IPS-NIHi11 (cell line): Measurements from ENCODE around the gene GGTLC3.
"Not testable (repeated sequence)": the region's sequence is repeated elsewhere in the genome, so short reads cannot be mapped to it uniquely, and the experiment has no call there.

Source experiments
- DNase-seq: peaks from one replicate; pipeline ENCODE4 v3.0.0; 2012; ENCODE audit warnings: mixed read lengths, low spot score

The GGTLC3 gene

GRCh38 chr22:18518061-18518460, at the start of gene GGTLC3:
Gene GGTLC3, minus strand, starts transcription at chr22:18518161. Its CDS starts 264 bp downstream, at chr22:18517897.
- not testable (repeated sequence) for DNase-seq

DNA sequence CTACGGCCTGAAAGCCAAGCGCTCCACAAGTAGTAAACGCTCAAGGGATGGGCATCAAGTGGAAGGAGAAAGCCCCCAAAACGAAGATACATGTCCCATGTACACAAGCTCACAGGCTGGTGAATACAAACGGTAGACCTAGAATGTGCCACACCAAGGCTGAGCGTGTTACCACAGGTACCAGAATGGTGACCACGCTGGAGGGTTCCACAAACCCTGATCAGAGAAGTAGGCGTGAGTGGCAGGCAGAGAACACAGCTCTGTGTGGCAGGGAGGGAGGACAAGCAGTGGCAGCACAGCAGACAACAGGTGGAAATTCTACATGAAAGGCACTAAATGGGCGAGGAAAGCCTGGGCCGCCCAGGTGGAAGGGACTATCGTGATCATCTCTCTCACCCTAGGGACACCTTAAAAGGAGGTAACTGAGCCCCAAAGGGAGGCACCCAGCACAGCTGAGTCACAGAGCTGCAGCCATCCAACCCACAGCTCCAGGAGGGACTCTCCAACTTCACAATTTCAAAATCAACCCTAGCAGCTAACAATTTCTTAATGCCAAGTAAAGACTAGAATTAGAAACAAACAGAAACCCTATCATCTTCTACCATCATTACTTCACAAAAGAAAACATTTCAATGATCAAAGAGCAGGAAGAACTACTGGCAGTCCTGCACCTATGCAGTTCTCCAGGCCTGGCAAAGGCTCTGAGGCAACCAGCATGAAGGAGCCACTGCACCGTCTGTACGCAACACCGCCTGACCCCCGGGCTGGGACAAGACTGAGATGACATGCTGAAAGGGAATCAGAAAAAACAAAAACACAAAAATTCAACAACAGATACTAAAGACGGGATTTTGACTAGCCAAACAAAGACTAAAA, 42.4 kb upstream of the GGTLC3 start:
- DNase-seq: not testable (repeated sequence)

DNA sequence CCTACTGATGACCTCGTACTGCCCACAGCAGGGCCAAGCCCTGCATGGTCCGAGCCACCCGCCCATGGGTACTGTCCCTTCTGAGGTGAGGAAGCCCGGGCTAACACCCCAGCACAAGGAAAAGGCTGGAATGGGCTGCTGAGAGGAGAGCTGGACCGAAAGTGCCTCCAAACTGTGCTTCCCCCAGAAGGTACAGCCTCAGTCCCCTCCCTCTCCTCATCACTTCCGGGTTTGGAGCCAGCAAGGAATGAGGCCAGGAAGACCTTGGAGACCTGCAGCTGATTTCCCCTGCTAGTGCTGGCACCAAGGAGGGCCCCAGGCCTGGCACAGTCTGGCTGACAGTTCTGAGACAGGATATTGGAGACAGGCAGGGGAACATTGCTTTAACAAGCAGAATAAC, 41.0 kb upstream of the GGTLC3 start:
- not testable (repeated sequence) for DNase-seq

DNA sequence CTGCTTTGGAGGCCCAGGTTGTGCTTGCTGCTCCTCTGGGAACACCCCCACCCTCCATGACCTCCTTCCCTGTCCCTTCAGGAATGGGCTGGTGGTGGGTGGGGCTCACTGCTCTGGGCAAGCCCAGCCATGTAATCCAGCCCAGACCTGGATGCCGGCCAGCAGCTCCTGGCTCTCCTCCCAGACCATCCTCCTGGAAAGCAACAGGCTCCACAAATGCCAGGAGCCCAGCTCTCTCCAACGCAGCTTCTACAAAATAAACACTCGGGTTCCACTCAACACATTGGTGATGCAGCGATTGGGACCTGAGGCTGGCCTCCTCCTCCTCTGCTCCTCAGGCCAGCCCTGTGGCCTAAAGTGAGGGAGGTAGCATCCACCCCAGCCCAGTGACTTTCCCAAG, 40.6 kb upstream of the GGTLC3 start:
- DNase-seq: not testable (repeated sequence)

- not testable (repeated sequence) for DNase-seq
Measured at GRCh38 chr22:18554280-18555256, 36.6 kb upstream of the GGTLC3 start.

GRCh38 chr22:18552839-18553597, 35.1 kb upstream of the GGTLC3 start:
- DNase-seq: not testable (repeated sequence)

- not testable (repeated sequence) for DNase-seq
Measured at GRCh38 chr22:18551046-18551445, 33.1 kb upstream of the GGTLC3 start.

GRCh38 chr22:18549458-18550179, 31.7 kb upstream of the GGTLC3 start:
- not testable (repeated sequence) for DNase-seq

DNA sequence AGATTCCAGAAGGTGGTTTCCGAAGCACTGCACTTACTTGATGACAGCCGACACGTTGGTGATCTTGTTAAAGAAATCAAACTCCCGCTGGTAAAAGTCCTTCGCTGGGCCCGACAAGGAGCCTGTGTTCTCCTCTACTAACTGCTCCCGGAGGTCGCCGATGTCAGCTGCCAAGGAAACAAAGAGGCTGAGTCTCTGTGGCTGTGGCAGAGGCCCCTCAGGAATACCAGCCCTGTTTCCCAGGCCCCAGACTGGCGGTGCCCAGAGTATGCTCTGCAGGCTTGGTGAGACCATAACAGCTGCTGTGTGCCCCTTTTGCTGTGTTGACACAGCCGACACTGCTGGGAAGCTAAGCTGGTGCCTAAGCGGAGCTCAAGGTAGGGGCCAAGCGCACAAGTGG, 26.7 kb upstream of the GGTLC3 start:
- not testable (repeated sequence) for DNase-seq

GRCh38 chr22:18543400-18543799, 25.4 kb upstream of the GGTLC3 start:
- not testable (repeated sequence) for DNase-seq

DNA sequence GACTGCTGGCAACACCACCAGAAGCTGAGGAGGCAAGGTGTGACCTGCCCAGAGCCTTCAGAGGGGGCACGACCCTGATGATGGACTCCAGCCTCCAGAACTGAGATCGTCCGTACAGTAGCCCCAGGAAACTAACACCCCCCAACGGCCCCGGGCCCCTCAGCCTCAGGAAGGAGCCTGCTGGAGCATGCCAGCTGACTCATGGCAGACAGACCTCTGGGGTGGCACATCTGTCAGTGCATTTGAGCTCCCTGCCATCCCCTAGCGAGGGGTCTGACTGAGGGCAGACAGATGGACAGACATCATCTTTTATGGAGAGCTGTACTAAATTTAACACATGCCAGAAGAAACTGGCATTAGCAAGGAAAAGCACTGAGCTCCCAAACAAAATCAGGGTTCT, 22.0 kb upstream of the GGTLC3 start:
- DNase-seq: not testable (repeated sequence)

DNA sequence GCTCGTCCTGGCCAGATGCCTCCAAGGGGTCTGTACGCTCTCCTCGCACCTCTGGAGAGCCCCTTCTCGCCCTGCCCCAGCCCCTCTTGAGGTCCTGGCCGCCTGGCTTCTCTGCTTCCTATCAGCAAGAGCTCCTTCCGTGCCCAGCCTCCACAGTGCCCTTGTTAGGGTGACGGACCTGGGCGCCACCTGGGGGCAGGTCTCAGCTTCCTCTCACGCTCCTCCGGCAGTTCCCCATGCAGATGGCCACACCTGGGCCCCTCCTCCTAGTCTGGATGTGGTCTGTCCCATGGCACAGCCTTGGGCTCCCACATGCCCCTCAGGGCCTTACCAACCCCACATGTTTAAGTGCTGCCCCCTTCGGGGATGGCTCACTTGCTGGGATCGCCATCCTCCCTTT, 16.4 kb upstream of the GGTLC3 start:
- DNase-seq: not testable (repeated sequence)

DNA sequence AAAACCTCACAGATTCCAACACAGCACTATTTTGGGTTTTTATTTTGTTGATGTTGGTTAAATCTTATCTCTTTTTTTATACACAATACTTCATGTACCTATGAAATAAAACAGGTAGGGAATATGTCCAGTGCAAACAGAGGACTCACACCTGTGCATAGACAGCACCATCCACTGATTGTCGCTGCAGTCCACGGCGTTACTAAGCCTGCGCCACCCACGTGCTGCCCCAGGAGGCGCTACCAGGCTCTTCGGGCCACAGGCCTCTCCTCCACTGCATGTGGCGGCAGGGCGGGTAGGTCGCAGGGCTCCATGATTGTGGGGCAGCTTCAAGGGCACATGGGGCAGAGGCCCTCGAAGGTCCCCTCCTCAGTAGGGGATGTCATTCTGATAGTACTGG, 15.7 kb upstream of the GGTLC3 start:
- DNase-seq: not testable (repeated sequence)

- not testable (repeated sequence) for DNase-seq
Measured at GRCh38 chr22:18529416-18530145, 11.6 kb upstream of the GGTLC3 start.

- DNase-seq: not testable (repeated sequence)
Measured at GRCh38 chr22:18528597-18529415, 10.8 kb upstream of the GGTLC3 start.

DNA sequence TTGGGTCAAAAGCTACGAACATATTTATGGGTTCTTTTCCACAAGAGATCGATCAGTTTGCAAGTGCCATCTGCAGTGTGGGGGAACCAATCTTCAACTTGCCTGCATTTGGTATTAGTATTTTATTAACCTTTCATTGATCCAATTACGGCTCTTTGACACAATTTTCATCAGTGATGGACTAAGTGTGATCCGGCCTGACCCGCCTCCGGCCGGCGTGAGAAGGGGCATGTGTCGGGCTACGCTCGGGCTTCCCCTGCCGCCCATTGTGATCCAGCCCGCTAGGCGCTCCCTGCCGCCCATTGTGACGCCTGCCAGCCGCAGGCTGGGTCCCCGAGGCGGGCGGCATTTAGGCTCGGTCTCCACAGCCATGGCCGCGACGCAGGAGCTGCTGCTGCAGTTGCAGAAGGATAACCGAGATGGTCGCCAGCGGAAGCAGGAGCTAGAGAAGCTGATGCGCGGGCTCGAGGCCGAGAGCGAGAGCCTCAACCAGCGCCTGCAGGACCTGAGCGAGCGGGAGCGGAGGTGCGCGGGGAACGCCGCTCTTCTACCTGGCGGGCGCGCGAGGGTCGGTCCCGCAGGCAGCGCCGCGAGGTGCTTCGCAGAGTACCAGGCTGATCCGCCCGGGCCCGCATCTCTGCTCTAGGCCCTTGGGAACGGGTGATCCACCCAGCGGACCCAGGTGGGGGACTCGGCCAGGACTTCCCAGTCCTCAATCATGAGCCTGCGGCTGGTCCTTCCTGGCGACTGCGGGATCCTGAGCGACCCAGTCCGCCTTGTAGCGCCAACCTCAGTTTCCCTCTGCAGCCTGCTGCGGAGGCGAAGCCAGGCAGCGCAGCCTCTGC, 10.0 kb upstream of the GGTLC3 start, which contains the start of gene TMEM191B:
Gene TMEM191B, plus strand, starts transcription at position 51 of the 845 bp plus-strand sequence. Its CDS starts 179 bp downstream, at position 230.
- not testable (repeated sequence) for DNase-seq

DNA sequence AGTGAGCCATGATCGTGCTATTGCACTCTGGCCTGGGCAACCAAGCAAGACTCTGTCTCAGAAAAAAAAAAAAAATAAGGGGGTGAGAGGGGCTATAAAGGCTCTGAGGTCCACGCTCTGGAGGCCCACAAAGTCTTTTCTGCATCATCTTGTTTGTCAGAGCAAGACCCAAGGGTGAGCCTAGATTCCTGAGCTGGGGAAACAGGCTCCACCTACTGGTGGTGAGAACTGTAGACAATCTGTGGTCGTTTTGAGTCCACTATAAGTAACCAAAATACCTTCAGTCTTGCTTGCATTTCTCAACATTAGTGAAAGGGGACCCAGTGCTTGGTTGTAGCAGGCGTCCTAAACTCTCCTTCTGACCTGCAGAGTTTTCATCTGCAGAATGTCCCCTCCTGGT, 5.4 kb upstream of the GGTLC3 start:
- DNase-seq: not testable (repeated sequence)

DNA sequence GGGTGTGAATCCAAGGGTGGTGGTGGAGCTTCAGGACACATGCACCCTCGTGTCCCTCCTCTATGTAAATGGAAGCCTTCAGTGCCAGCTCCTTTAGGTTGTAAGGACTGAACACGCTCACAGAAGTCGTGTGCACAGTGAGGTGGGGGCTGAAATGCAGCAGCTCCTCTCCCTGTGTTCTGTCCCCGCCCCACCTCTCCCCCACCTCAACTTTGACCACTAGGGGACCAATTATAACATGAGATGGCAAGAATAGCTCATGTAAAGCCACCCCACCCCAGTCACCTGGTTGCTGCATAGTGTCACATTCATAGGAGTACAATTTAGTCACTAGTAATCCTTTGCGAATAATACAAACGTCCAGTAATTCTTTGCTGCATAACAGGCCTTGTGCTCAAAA, 4.8 kb upstream of the GGTLC3 start:
- not testable (repeated sequence) for DNase-seq
